Neutrophil (primary cell): ENCODE data around the gene PCDHA13.
"Not testable (repeated sequence)": the region's sequence is repeated elsewhere in the genome, so short reads cannot be mapped to it uniquely, and the experiment has no call there.

ENCODE experiments used
- H3K27ac ChIP-seq: fragments of 200-600 bp; sonication (generic); 2 replicates; pipeline ENCODE4 v1.5.1; 2016; ENCODE audit warnings: mild to moderate bottlenecking, moderate library complexity
- H3K27me3 ChIP-seq: fragments of 200-600 bp; sonication (generic); 2 replicates; pipeline ENCODE4 v1.6.0; 2016; ENCODE audit warnings: mild to moderate bottlenecking
- H3K36me3 ChIP-seq: fragments of 200-600 bp; sonication (generic); 2 replicates; pipeline ENCODE4 v1.5.1; 2017
- H3K4me1 ChIP-seq, 2 experiments: fragments of 200-600 bp in 1 of 2; sonication (generic) in 1 of 2; 1 replicate in 1 of 2; 2 replicates in 1 of 2; pipeline versions ENCODE4 v1.5.1 to v1.6.1; 2013 to 2016; ENCODE audit warnings: low read depth in 1 of 2, low read length in 1 of 2, mild to moderate bottlenecking in 1 of 2, moderate library complexity in 1 of 2; ENCODE audit not compliant: control insufficient read depth in 1 of 2, insufficient read depth in 1 of 2
- H3K4me3 ChIP-seq, 2 experiments: fragments of 200-600 bp in 1 of 2; sonication (generic) in 1 of 2; 1 replicate in 1 of 2; 2 replicates in 1 of 2; pipeline ENCODE4 v1.5.1; 2013 to 2016; ENCODE audit warnings: low read depth in 1 of 2, low read length in 1 of 2, mild to moderate bottlenecking in 1 of 2, moderate library complexity in 1 of 2
- H3K9me3 ChIP-seq: fragments of 200-600 bp; sonication (generic); 2 replicates; pipeline ENCODE4 v1.5.1; 2016
- TF ChIP-seq, protein P1 (sequence below): fragments of 200-600 bp; sonication (generic); IDR thresholded peaks from 2 replicates; pipeline ENCODE4 v1.5.1; 2016; ENCODE audit warnings: antibody characterized with exemption

PCDHA13 gene, protein sequence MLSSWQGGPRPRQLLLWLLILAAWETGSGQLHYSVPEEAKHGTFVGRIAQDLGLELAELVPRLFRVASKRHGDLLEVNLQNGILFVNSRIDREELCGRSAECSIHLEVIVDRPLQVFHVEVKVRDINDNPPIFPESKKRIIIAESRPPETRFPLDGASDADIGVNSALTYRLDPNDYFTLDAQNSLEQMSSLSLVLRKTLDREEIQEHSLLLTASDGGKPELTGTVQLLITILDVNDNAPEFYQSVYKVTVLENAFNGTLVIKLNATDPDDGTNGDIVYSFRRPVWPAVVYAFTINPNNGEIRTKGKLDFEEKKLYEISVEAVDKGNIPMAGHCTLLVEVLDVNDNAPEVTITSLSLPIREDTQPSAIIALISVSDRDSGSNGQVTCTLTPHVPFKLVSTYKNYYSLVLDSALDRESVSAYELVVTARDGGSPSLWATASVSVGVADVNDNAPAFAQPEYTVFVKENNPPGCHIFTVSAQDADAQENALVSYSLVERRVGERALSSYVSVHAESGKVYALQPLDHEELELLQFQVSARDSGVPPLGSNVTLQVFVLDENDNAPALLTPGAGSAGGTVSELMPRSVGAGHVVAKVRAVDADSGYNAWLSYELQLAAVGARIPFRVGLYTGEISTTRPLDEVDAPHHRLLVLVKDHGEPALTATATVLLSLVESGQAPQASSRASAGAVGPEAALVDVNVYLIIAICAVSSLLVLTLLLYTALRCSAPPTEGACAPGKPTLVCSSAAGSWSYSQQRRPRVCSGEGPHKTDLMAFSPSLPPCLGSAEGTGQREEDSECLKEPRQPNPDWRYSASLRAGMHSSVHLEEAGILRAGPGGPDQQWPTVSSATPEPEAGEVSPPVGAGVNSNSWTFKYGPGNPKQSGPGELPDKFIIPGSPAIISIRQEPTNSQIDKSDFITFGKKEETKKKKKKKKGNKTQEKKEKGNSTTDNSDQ

DNA sequence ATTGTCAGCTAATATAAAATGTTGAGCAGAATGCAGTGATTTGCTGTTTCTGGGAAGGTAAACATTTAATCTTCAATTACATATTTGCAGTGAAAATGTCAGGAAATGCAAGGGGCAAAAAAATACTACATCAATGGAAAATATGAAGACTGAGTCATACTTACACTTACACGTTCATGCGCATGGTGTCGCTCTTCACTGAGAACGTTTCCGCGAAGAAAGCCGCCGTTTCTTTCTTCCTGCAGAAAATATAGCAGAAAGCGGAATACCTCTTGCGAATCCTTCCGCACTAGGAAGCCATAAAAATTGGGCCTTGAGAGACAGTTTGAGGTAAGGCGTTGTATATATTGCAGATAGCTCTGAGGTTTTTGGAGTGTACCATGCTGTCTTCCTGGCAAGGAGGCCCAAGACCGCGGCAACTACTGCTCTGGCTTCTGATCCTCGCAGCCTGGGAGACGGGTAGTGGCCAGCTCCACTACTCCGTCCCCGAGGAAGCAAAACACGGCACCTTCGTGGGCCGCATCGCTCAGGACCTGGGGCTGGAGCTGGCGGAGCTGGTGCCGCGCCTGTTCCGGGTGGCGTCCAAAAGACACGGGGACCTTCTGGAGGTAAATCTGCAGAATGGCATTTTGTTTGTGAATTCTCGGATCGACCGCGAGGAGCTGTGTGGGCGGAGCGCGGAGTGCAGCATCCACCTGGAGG lies at the start of gene PCDHA13:
Gene PCDHA13 (plus strand): TSS at position 236 of the 702 bp plus-strand sequence. CDS start 145 bp downstream, at position 381.
- Histone ChIP-seq H3K4me1 (no peaks in the 10 kb centered on the region), H3K36me3 (no peaks in the 10 kb centered on the region), H3K4me3 (no peak within 1 kb of the TSS), H3K27me3 (peaks cover 47% of the 10 kb centered on the region), H3K9me3 (peaks cover 35% of the 10 kb centered on the region), H3K27ac (no peak within 1 kb of the TSS)
- TF ChIP-seq, protein P1, sequence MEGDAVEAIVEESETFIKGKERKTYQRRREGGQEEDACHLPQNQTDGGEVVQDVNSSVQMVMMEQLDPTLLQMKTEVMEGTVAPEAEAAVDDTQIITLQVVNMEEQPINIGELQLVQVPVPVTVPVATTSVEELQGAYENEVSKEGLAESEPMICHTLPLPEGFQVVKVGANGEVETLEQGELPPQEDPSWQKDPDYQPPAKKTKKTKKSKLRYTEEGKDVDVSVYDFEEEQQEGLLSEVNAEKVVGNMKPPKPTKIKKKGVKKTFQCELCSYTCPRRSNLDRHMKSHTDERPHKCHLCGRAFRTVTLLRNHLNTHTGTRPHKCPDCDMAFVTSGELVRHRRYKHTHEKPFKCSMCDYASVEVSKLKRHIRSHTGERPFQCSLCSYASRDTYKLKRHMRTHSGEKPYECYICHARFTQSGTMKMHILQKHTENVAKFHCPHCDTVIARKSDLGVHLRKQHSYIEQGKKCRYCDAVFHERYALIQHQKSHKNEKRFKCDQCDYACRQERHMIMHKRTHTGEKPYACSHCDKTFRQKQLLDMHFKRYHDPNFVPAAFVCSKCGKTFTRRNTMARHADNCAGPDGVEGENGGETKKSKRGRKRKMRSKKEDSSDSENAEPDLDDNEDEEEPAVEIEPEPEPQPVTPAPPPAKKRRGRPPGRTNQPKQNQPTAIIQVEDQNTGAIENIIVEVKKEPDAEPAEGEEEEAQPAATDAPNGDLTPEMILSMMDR: no peak

DNA sequence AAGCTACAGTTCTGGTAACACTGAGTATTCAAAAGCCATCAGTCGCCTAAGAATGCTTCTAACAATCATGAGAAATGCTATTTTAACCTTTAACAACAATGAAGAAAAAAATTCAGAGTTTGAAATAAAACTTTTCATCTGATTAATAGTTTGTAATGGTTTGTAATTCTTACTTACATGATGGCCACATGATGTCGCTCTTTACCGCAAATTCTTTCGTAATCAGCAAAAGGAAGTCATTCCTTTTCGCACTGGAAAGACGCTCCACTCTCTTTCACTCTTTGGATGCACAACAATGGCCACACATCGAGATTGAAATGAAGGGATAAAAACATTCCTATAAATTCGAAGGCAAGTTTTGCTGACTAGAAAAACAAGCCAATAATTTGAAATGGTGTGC lies 47.9 kb upstream of the PCDHA13 start, which contains the start of gene PCDHA7:
Gene PCDHA7 (plus strand): TSS at position 277 of the 400 bp plus-strand sequence. CDS start 115 bp downstream, at position 392.
- no peaks in the 10 kb centered on the region for H3K36me3 ChIP-seq
- TF ChIP-seq, protein P1: no peak
- H3K9me3 ChIP-seq: peaks cover 14% of the 10 kb centered on the region
- H3K27me3 ChIP-seq: peaks cover 33% of the 10 kb centered on the region
- no peak within 1 kb of the TSS for H3K4me3 ChIP-seq
- no peak within 1 kb of the TSS for H3K27ac ChIP-seq
- H3K4me1 ChIP-seq: no peaks in the 10 kb centered on the region

DNA sequence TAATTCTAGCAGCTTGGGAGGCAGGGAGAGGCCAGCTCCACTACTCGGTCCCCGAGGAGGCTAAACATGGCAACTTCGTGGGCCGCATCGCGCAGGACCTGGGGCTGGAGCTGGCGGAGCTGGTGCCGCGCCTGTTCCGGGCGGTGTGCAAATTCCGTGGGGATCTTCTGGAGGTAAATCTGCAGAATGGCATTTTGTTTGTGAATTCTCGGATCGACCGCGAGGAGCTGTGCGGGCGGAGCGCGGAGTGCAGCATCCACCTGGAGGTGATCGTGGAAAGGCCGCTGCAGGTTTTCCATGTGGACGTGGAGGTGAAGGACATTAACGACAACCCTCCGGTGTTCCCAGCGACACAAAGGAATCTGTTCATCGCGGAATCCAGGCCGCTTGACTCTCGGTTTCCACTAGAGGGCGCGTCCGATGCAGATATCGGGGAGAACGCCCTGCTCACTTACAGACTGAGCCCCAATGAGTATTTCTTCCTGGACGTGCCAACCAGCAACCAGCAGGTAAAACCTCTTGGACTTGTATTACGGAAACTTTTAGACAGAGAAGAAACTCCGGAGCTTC lies 47.4 kb upstream of the PCDHA13 start:
- H3K27ac ChIP-seq, H3K36me3 ChIP-seq, H3K4me3 ChIP-seq, H3K4me1 ChIP-seq: not testable (repeated sequence)
- Histone ChIP-seq H3K9me3 (peaks cover 14% of the 10 kb centered on the region), H3K27me3 (peaks cover 28% of the 10 kb centered on the region)

DNA sequence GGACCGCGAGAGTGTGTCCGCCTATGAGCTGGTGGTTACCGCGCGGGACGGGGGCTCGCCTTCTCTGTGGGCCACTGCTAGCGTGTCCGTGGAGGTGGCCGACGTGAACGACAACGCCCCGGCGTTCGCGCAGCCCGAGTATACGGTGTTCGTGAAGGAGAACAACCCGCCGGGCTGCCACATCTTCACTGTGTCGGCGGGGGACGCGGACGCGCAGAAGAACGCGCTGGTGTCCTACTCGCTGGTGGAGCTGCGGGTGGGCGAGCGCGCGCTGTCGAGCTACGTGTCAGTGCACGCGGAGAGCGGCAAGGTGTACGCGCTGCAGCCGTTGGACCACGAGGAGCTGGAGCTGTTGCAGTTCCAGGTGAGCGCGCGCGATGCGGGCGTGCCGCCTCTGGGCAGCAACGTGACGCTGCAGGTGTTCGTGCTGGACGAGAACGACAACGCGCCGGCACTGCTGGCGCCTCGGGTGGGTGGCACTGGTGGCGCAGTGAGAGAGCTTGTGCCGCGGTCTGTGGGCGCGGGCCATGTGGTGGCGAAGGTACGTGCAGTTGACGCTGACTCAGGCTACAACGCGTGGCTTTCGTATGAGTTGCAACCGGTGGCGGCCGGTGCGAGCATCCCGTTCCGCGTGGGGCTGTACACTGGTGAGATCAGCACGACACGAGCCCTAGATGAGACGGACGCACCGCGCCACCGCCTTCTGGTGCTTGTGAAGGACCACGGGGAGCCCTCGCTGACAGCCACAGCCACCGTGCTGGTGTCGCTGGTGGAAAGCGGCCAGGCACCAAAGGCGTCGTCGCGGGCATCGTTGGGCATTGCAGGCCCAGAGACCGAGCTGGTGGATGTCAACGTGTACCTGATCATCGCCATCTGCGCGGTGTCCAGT lies 46.1 kb upstream of the PCDHA13 start:
- H3K9me3 ChIP-seq: peaks cover 14% of the 10 kb centered on the region

More for the DNA sequence above, 46.1 kb upstream of the PCDHA13 start:
- TF ChIP-seq, protein P1: no peak
- Histone ChIP-seq H3K27me3 (peaks cover 21% of the 10 kb centered on the region), H3K36me3 (no peaks in the 10 kb centered on the region), H3K4me1 (no peaks in the 10 kb centered on the region), H3K4me3 (no peak overlapping the region), H3K27ac (no peak overlapping the region)
